GM12892 (cell line): ENCODE measurements around the gene PPP1R3A.

ENCODE experiments used
- POLR2A ChIP-seq: IDR thresholded peaks from 2 replicates; pipeline ENCODE4 v1.6.1; 2011; ENCODE audit warnings: low read depth, low read length, control low read depth
- POLR2AphosphoS5 ChIP-seq: IDR thresholded peaks from 2 replicates; pipeline ENCODE4 v1.6.1; 2011; ENCODE audit warnings: low read depth, low read length, control low read depth
- TAF1 ChIP-seq: IDR thresholded peaks from 2 replicates; pipeline ENCODE4 v1.6.1; 2011; ENCODE audit warnings: low read depth, mild to moderate bottlenecking, control low read depth, low read length, borderline replicate concordance

DNA sequence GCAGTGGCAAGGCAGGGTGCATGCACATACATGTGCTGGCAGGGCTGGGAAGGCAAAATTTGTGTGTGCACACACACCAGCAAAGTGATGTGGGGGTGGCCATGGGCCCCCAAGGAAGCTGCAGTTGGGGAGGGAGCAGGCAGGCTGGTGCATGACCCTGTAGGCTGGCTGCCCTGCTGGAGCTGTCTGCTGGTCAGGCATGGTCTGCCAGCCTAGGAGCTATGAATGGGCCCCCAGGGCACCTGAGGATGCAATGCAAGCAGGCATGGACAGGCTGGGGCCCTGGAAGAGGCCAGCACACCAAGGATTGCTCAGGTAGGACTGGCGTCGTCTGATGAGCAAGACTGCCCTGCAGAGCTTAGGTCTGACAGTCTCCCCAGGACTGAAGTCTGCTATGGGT, 18.2 kb upstream of the PPP1R3A start:
- TF ChIP-seq POLR2AphosphoS5, result no peak
- no peak for TF ChIP-seq POLR2A
- no peak for TF ChIP-seq TAF1
